Progenitor cell of endocrine pancreas (in vitro differentiated cells): Measurements from ENCODE around the gene BCKDHB. TPM values are rescaled to one million over a fixed set of nuclear protein-coding genes. Genes with fewer than 3 reads are reported as not detected.

Experiments used
- DNase-seq: peaks from one replicate; pipeline ENCODE4 v3.0.0; 2021; ENCODE audit warnings: low spot score; ENCODE audit not compliant: unreplicated experiment
- H3K27ac Mint-ChIP-seq: 2 replicates; pipeline ENCODE4 v1.8.0; 2021; ENCODE audit warnings: mild to moderate bottlenecking, moderate library complexity, mixed read lengths
- H3K27me3 Mint-ChIP-seq: 2 replicates; pipeline ENCODE4 v1.8.0; 2021; ENCODE audit warnings: mixed read lengths
- H3K36me3 Mint-ChIP-seq: 2 replicates; pipeline ENCODE4 v1.8.0; 2022; ENCODE audit warnings: mixed read lengths; ENCODE audit not compliant: insufficient read depth
- H3K4me1 Mint-ChIP-seq: 2 replicates; pipeline ENCODE4 v1.8.0; 2021; ENCODE audit warnings: low read depth, mixed read lengths
- H3K4me3 Mint-ChIP-seq: 2 replicates; pipeline ENCODE4 v1.8.0; 2021; ENCODE audit warnings: low read depth, mild to moderate bottlenecking, moderate library complexity, mixed read lengths
- H3K9me3 Mint-ChIP-seq: 2 replicates; pipeline ENCODE4 v1.8.0; 2021; ENCODE audit warnings: low read depth, mixed read lengths
- CTCF ChIP-seq: fragments of 200-600 bp; sonication (generic); IDR thresholded peaks from one replicate; pipeline ENCODE4 v1.5.0; 2021; ENCODE audit warnings: antibody characterized with exemption, mild to moderate bottlenecking; ENCODE audit not compliant: unreplicated experiment
- total RNA-seq: library from RNA; stranded (reverse); gene quantifications from 2 replicates; pipeline ENCODE4 v1.2.1, GENCODE V29; 2021

BCKDHB gene
- total RNA-seq, 1 donor from 2014 or later: 30.7 TPM

GRCh38 chr6:80134065-80134464 lies 27.6 kb downstream of the BCKDHB start:
- Mint-ChIP-seq H3K36me3 (peaks cover 25% of the 10 kb centered on the region), H3K4me3 (no peak overlapping the region), H3K27me3 (no peaks in the 10 kb centered on the region), H3K9me3 (no peaks in the 10 kb centered on the region), H3K4me1 (no peaks in the 10 kb centered on the region), H3K27ac (no peak overlapping the region)
- no peak for TF ChIP-seq CTCF
- DNase-seq: no peak

- Mint-ChIP-seq H3K27me3 (no peaks in the 10 kb centered on the region), H3K27ac (no peak overlapping the region), H3K36me3 (peaks cover 18% of the 10 kb centered on the region), H3K9me3 (no peaks in the 10 kb centered on the region), H3K4me3 (no peak overlapping the region), H3K4me1 (no peaks in the 10 kb centered on the region)
- no peak for TF ChIP-seq CTCF
- no peak for DNase-seq
Measured at GRCh38 chr6:80142586-80142985, 36.1 kb downstream of the BCKDHB start.

GRCh38 chr6:80143419-80143937 lies 37.0 kb downstream of the BCKDHB start:
- no peaks in the 10 kb centered on the region for H3K27me3 Mint-ChIP-seq
- no peak for DNase-seq
- no peak for TF ChIP-seq CTCF
- peaks cover 17% of the 10 kb centered on the region for H3K36me3 Mint-ChIP-seq
- no peak overlapping the region for H3K4me3 Mint-ChIP-seq
- H3K27ac Mint-ChIP-seq: no peak overlapping the region
- no peaks in the 10 kb centered on the region for H3K4me1 Mint-ChIP-seq
- H3K9me3 Mint-ChIP-seq: no peaks in the 10 kb centered on the region

- no peak for DNase-seq
- peaks cover 19% of the 10 kb centered on the region for H3K36me3 Mint-ChIP-seq
- no peak overlapping the region for H3K27ac Mint-ChIP-seq
- H3K9me3 Mint-ChIP-seq: peaks cover under 1% of the 10 kb centered on the region
- no peaks in the 10 kb centered on the region for H3K4me1 Mint-ChIP-seq
- no peak for TF ChIP-seq CTCF
- no peak overlapping the region for H3K4me3 Mint-ChIP-seq
- H3K27me3 Mint-ChIP-seq: no peaks in the 10 kb centered on the region
Measured at GRCh38 chr6:80144753-80145315, 38.4 kb downstream of the BCKDHB start.

GRCh38 chr6:80145509-80145908 lies 39.0 kb downstream of the BCKDHB start:
- Mint-ChIP-seq H3K4me3 (no peak overlapping the region), H3K4me1 (no peaks in the 10 kb centered on the region), H3K36me3 (peaks cover 21% of the 10 kb centered on the region), H3K27ac (no peak overlapping the region), H3K9me3 (peaks cover 4% of the 10 kb centered on the region), H3K27me3 (no peaks in the 10 kb centered on the region)
- DNase-seq: no peak
- no peak for TF ChIP-seq CTCF
